Testis (tissue), 2 donors: ENCODE measurements around the gene CCDC7.

Experiments
- CTCF ChIP-seq, 3 experiments: fragments of 450-650 bp in 2 of 3; fragments of 200-600 bp in 1 of 3; sonication (generic) in 1 of 3; IDR thresholded peaks; one replicate each; pipeline ENCODE4 v1.5.1; 2016 to 2019; ENCODE audit warnings: antibody characterized with exemption in 3 of 3, mild to moderate bottlenecking in 2 of 3, moderate library complexity in 1 of 3
- POLR2A ChIP-seq: fragments of 450-650 bp; IDR thresholded peaks from one replicate; pipeline ENCODE4 v1.6.1; 2017; ENCODE audit warnings: antibody characterized with exemption, mild to moderate bottlenecking, moderate library complexity

- no peak for TF ChIP-seq CTCF (IDR thresholded peaks at IDR 0.05)
- TF ChIP-seq POLR2A, result no peak
Observed at GRCh38 chr10:32426186-32426585, 19.8 kb upstream of the CCDC7 start.
